Common myeloid progenitor, CD34-positive (primary cell): ENCODE data around the gene SH3TC2.

ENCODE experiments used
- CTCF ChIA-PET: fragments of 350-600 bp; sonication (Branson Sonifier 250); formaldehyde crosslinking; loops from one replicate; lab custom pipeline; 2021; ENCODE audit warnings: antibody characterized with exemption; lab: Charles Lee
- POLR2A ChIA-PET: fragments of 350-600 bp; sonication (Branson Sonifier 250); formaldehyde crosslinking; loops from one replicate; lab custom pipeline; 2021; ENCODE audit warnings: antibody characterized with exemption; lab: Charles Lee
- DNase-seq, 3 donors: peaks; one replicate each; pipeline versions ENCODE4 v3.0.0 to v3.0.0-alpha.2; 2013
- H3K27ac ChIP-seq, 2 experiments: 1 replicate in 1 of 2; 2 replicates in 1 of 2; pipeline ENCODE4 v1.7.0; 2013; ENCODE audit warnings: inconsistent platforms in 2 of 2, low read length in 2 of 2, mild to moderate bottlenecking in 2 of 2, low read depth in 1 of 2, moderate library complexity in 1 of 2; ENCODE audit not compliant: severe bottlenecking in 2 of 2, insufficient read depth in 1 of 2, poor library complexity in 1 of 2
- H3K27me3 ChIP-seq, 5 experiments: replicated peaks in 2 of 5; 1 replicate in 3 of 5; 2 replicates in 2 of 5; pipeline versions ENCODE4 v1.6.1 to v1.7.0; 2013; ENCODE audit warnings: low read length in 4 of 5, mild to moderate bottlenecking in 2 of 5, moderate library complexity in 2 of 5, inconsistent platforms in 1 of 5; ENCODE audit not compliant: insufficient read depth in 5 of 5, control insufficient read depth in 4 of 5
- H3K36me3 ChIP-seq, 4 experiments: 1 replicate in 2 of 4; 2 replicates in 2 of 4; pipeline versions ENCODE4 v1.6.1 to v1.7.0; 2013; ENCODE audit warnings: low read length in 3 of 4, control low read depth in 1 of 4, mild to moderate bottlenecking in 1 of 4; ENCODE audit not compliant: control insufficient read depth in 4 of 4, insufficient read depth in 4 of 4
- H3K4me1 ChIP-seq, 4 experiments: 1 replicate in 3 of 4; 2 replicates in 1 of 4; pipeline versions ENCODE4 v1.6.1 to v1.7.1; 2013; ENCODE audit warnings: low read length in 3 of 4, mild to moderate bottlenecking in 3 of 4, control low read depth in 1 of 4, inconsistent platforms in 1 of 4, moderate library complexity in 1 of 4; ENCODE audit not compliant: control insufficient read depth in 4 of 4, insufficient read depth in 4 of 4; ENCODE audit errors: control extremely low read depth in 1 of 4
- H3K4me3 ChIP-seq, 7 experiments: 1 replicate in 4 of 7; 2 replicates in 3 of 7; pipeline versions ENCODE4 v1.5.1 to v1.7.0; 2013; ENCODE audit warnings: mild to moderate bottlenecking in 7 of 7, low read length in 6 of 7, moderate library complexity in 6 of 7, inconsistent platforms in 2 of 7, low read depth in 2 of 7, control low read depth in 1 of 7; ENCODE audit not compliant: insufficient read depth in 4 of 7, control insufficient read depth in 1 of 7; ENCODE audit errors: extremely low read depth in 1 of 7
- H3K9me3 ChIP-seq, 5 experiments: 1 replicate in 4 of 5; 2 replicates in 1 of 5; pipeline versions ENCODE4 v1.6.1 to v1.7.1; 2013; ENCODE audit warnings: low read length in 4 of 5, mild to moderate bottlenecking in 2 of 5, inconsistent platforms in 1 of 5, low read depth in 1 of 5, moderate library complexity in 1 of 5; ENCODE audit not compliant: control insufficient read depth in 4 of 5, insufficient read depth in 2 of 5; ENCODE audit errors: control extremely low read depth in 1 of 5
- WGBS: methylation state at CpG from one replicate; pipeline ENCODE4 v1.1.5; 2013; ENCODE audit not compliant: insufficient coverage; 5-methylcytosine and 5-hydroxymethylcytosine counted together

The SH3TC2 gene

GRCh38 chr5:149049371-149049781, 13.5 kb downstream of the SH3TC2 start:
- Histone ChIP-seq H3K27ac (no peak overlapping the region), H3K4me1 (no peaks in the 10 kb centered on the region), H3K36me3 (no peaks in the 10 kb centered on the region), H3K27me3 (no peaks in the 10 kb centered on the region), H3K9me3 (no peaks in the 10 kb centered on the region), H3K4me3 (no peak overlapping the region)
- CTCF ChIA-PET = interaction anchor here (1.7 to 1.8 kb wide), 2 partner anchors 13 to 15 kb away, joined by 4 to 5 read pairs; no protein-coding TSS in a partner anchor
- WGBS = 100% methylated on average over 2 of the region's 3 CpGs
- DNase-seq = no peak
- POLR2A ChIA-PET = no interaction called here

GRCh38 chr5:149048811-149049210, 14.1 kb downstream of the SH3TC2 start:
- no peaks in the 10 kb centered on the region for H3K27me3 ChIP-seq
- H3K4me1 ChIP-seq = peaks cover 0 to under 1% (median 0%) of the 10 kb centered on the region in 4 experiments
- no peak overlapping the region for H3K4me3 ChIP-seq
- H3K27ac ChIP-seq = no peak overlapping the region
- CTCF ChIA-PET = interaction anchor here (1.0 to 1.8 kb wide), 4 partner anchors 10 to 14 kb away, joined by 3 to 5 read pairs (median 4); no protein-coding TSS in a partner anchor
- POLR2A ChIA-PET = no interaction called here
- no peaks in the 10 kb centered on the region for H3K36me3 ChIP-seq
- no peaks in the 10 kb centered on the region for H3K9me3 ChIP-seq
- 90% methylated on average over 2 of the region's 4 CpGs for WGBS
- DNase-seq = no peak

GRCh38 chr5:149047462-149047861, 15.4 kb downstream of the SH3TC2 start:
- 100% methylated on average over 2 of the region's 3 CpGs for WGBS
- no peak overlapping the region for H3K27ac ChIP-seq
- POLR2A ChIA-PET = no interaction called here
- H3K4me1 ChIP-seq = peaks cover 0 to 7% (median 0%) of the 10 kb centered on the region in 4 experiments
- no peaks in the 10 kb centered on the region for H3K9me3 ChIP-seq
- H3K4me3 ChIP-seq = no peak overlapping the region
- no peak for DNase-seq
- no peaks in the 10 kb centered on the region for H3K27me3 ChIP-seq
- no peaks in the 10 kb centered on the region for H3K36me3 ChIP-seq
- CTCF ChIA-PET = interaction anchor here (0.9 to 2.8 kb wide), 3 partner anchors 10 to 315 kb away, joined by 3 to 12 read pairs (median 3); no protein-coding TSS in a partner anchor

- Histone ChIP-seq H3K36me3 (no peaks in the 10 kb centered on the region), H3K4me1 (peaks cover 0 to 7% (median 0%) of the 10 kb centered on the region in 4 experiments), H3K27ac (no peak overlapping the region), H3K9me3 (no peaks in the 10 kb centered on the region), H3K4me3 (no peak overlapping the region), H3K27me3 (no peaks in the 10 kb centered on the region)
- CTCF ChIA-PET = interaction anchor here (0.9 to 2.8 kb wide), 5 partner anchors 9 to 313 kb away, joined by 3 to 12 read pairs (median 4); no protein-coding TSS in a partner anchor
- 84% methylated on average over 2 of the region's 2 CpGs for WGBS
- peak in 2 of 3 donors; percentile 13 to 38 for DNase-seq
- POLR2A ChIA-PET = no interaction called here
These were observed 16.5 kb downstream of the SH3TC2 start for GRCh38 chr5:149046196-149046829.

- ChIA-PET CTCF (interaction anchor here (1.3 to 2.8 kb wide), 3 partner anchors 8 to 70 kb away, joined by 4 to 12 read pairs (median 4); no protein-coding TSS in a partner anchor), POLR2A (interaction anchor here (0.6 kb wide), 1 partner anchor 26 kb away, joined by 7 read pairs; no protein-coding TSS in a partner anchor)
- Histone ChIP-seq H3K27ac (no peak overlapping the region), H3K4me1 (peaks cover 0 to 15% (median 4%) of the 10 kb centered on the region in 4 experiments), H3K9me3 (no peaks in the 10 kb centered on the region), H3K27me3 (no peaks in the 10 kb centered on the region), H3K36me3 (no peaks in the 10 kb centered on the region), H3K4me3 (no peak overlapping the region)
- DNase-seq = no peak
These were observed 17.8 kb downstream of the SH3TC2 start for GRCh38 chr5:149045089-149045460.

- Histone ChIP-seq H3K27me3 (no peaks in the 10 kb centered on the region), H3K4me3 (no peak overlapping the region), H3K27ac (no peak overlapping the region), H3K4me1 (peaks cover 3 to 20% (median 9%) of the 10 kb centered on the region in 4 experiments), H3K36me3 (no peaks in the 10 kb centered on the region), H3K9me3 (no peaks in the 10 kb centered on the region)
- DNase-seq = no peak
- ChIA-PET POLR2A (interaction anchor here (0.6 kb wide), 1 partner anchor 27 kb away, joined by 7 read pairs; no protein-coding TSS in a partner anchor), CTCF (interaction anchor here (1.3 to 2.8 kb wide), 4 partner anchors 7 to 70 kb away, joined by 3 to 12 read pairs (median 4); no protein-coding TSS in a partner anchor)
- 100% methylated on average over 1 of the region's 4 CpGs for WGBS
These were observed 18.3 kb downstream of the SH3TC2 start for GRCh38 chr5:149044453-149045088.
